ENCODE measurements around the gene FZR1. TPM values are rescaled to one million over a fixed set of nuclear protein-coding genes. Genes with fewer than 3 reads are reported as not detected.
"Not testable (repeated sequence)": the region's sequence is repeated elsewhere in the genome, so short reads cannot be mapped to it uniquely, and the experiment has no call there.

The FZR1 gene
- total RNA-seq, 6 experiments from 2014 or later: 18.7 to 34.1 (median 23.8) TPM

DNA sequence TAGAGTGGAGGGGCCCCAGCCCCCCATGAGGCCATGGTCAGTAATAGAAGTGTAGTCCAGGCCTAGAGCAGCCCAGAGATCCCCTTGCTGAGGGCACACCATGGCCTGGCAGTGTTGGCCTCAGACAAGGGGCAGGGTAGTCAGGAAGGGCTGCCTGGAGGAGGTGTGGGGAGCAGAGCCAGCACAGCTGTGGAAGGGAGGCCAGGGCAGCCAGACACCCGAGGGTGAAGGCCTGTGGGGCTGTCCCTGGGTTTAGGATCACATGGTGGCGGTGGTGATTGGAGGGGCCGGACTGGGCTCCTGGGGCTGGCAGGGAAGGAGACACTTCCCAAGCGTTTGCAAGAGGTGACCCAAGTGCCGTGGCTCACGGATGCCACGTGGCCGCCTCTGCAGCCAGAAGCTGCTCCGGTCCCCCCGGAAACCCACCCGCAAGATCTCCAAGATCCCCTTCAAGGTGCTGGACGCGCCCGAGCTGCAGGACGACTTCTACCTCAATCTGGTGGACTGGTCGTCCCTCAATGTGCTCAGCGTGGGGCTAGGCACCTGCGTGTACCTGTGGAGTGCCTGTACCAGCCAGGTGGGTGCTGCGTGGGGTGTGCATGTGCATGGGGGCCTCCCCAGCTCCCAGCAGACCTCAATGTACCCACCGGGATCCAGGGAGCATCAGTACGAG lies 21.3 kb downstream of the FZR1 start:
- peaks cover 0 to 13% (median 0%) of the 10 kb centered on the region in 4 donors for H3K4me1 ChIP-seq
- intact Hi-C loops (cut with DNase I): no loop called here
- ATAC-seq (no peak), DNase-seq (no peak)
- H3K4me3 ChIP-seq: no peak overlapping the region
- no peak overlapping the region for H3K27ac ChIP-seq
- TF ChIP-seq, protein P1, sequence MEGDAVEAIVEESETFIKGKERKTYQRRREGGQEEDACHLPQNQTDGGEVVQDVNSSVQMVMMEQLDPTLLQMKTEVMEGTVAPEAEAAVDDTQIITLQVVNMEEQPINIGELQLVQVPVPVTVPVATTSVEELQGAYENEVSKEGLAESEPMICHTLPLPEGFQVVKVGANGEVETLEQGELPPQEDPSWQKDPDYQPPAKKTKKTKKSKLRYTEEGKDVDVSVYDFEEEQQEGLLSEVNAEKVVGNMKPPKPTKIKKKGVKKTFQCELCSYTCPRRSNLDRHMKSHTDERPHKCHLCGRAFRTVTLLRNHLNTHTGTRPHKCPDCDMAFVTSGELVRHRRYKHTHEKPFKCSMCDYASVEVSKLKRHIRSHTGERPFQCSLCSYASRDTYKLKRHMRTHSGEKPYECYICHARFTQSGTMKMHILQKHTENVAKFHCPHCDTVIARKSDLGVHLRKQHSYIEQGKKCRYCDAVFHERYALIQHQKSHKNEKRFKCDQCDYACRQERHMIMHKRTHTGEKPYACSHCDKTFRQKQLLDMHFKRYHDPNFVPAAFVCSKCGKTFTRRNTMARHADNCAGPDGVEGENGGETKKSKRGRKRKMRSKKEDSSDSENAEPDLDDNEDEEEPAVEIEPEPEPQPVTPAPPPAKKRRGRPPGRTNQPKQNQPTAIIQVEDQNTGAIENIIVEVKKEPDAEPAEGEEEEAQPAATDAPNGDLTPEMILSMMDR (IDR thresholded peaks at IDR 0.05): no peak
- TF ChIP-seq POLR2A (IDR thresholded peaks at IDR 0.05): no peak
- no peaks in the 10 kb centered on the region for H3K9me3 ChIP-seq
- no CpG with 5 or more reads among the region's 21 CpGs for WGBS (ENCODE audit: insufficient coverage, low coverage, low lambda C conversion rate, missing lambda C conversion rate)
- no peaks in the 10 kb centered on the region for H3K27me3 ChIP-seq
- H3K36me3 ChIP-seq: peaks cover 5 to 49% (median 16%) of the 10 kb centered on the region in 4 donors

DNA sequence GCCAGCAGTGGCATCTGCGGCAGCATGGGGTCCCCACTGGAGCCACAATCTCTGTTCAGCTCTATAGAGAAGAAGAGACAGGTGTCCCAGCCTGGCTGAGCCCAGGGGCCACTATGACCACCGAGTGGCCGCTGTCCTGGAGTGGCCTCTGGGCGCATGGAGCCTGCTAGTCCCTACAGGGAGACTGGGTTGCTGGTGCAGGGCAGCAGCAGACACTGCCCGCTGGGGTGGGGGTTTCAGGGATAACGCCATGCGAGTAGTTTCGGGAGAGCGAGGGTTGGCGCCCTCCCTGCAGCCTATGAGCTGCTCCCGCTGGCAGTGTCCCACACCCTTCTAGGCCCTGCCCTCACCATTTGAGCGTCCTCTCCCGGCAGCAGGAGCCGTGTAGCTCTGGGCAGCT lies 22.0 kb downstream of the FZR1 start:
- ATAC-seq (no peak), DNase-seq (peak in 1 of 3 donors; percentile 22)
- H3K36me3 ChIP-seq: peaks cover 5 to 56% (median 21%) of the 10 kb centered on the region in 4 donors
- WGBS (ENCODE audit: insufficient coverage, low coverage, low lambda C conversion rate, missing lambda C conversion rate): 85% methylated on average over 5 of the region's 14 CpGs
- intact Hi-C loops (cut with DNase I): no loop called here
- H3K27ac ChIP-seq: no peak overlapping the region
- H3K4me1 ChIP-seq: peaks cover 0 to 13% (median 0%) of the 10 kb centered on the region in 4 donors
- H3K9me3 ChIP-seq: no peaks in the 10 kb centered on the region
- H3K4me3 ChIP-seq: no peak overlapping the region
- H3K27me3 ChIP-seq: no peaks in the 10 kb centered on the region
- TF ChIP-seq, protein P1 (IDR thresholded peaks at IDR 0.05): no peak
- TF ChIP-seq POLR2A (IDR thresholded peaks at IDR 0.05): no peak

DNA sequence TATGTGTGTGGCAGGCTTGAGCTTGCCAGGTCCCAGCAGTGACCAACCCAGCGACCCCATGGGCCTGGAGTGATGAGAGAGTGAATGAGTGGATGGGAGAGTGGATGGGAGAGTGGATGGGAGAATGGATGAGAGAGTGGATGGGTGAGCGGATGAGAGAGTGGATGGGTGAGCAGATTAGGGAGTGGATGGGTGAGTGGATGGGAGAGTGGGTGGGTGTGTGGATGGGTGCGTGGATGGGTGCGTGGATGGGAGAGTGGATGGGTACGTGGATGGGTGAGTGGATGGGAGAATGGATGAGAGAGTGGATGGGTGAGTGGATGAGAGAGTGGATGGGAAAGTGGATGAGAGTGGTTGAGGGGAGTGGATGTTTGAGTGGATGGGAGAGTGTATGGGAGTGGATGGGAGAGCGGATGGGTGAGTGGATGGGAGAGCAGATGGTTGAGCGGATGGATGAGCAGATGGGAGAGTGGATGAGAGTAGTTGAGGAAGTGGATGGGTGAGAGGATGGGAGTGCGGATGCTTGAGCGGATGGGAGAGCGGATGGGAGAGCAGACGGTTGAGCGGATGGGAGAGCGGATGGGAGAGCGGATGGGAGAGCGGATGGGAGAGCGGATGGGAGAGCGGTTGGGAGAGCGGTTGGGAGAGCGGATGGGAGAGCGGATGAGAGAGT lies 22.6 kb downstream of the FZR1 start:
- no peak for TF ChIP-seq POLR2A (IDR thresholded peaks at IDR 0.05)
- TF ChIP-seq, protein P1 (IDR thresholded peaks at IDR 0.05): no peak
- 94% methylated on average over 20 of the region's 20 CpGs for WGBS (ENCODE audit: insufficient coverage, low coverage, low lambda C conversion rate, missing lambda C conversion rate)
- H3K4me1 ChIP-seq: peaks cover 0 to 8% (median 0%) of the 10 kb centered on the region in 4 donors
- no peak for ATAC-seq
- H3K36me3 ChIP-seq: peaks cover 5 to 60% (median 21%) of the 10 kb centered on the region in 4 donors
- no peak for DNase-seq
- H3K27me3 ChIP-seq: no peaks in the 10 kb centered on the region
- H3K27ac ChIP-seq: no peak overlapping the region
- H3K9me3 ChIP-seq: no peaks in the 10 kb centered on the region
- H3K4me3 ChIP-seq: no peak overlapping the region
- intact Hi-C loops (cut with DNase I): no loop called here

DNA sequence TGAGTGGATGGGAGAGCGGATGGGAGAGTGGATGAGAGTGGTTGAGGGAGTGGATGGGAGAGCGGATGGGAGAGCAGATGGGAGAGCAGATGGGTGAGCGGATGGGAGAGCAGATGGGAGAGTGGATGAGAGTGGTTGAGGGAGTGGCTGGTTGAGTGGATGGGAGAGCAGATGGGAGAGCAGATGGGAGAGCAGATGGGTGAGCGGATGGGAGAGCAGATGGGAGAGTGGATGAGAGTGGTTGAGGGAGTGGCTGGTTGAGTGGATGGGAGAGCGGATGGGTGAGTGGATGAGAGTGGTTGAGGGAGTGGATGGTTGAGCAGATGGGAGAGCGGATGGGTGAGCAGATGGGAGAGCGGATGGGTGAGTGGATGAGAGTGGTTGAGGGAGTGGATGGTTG lies 23.2 kb downstream of the FZR1 start:
- H3K27me3 ChIP-seq; intact Hi-C loops (cut with DNase I); DNase-seq; ATAC-seq; H3K9me3 ChIP-seq; H3K4me3 ChIP-seq; H3K27ac ChIP-seq; H3K4me1 ChIP-seq: not testable (repeated sequence)
- WGBS (ENCODE audit: insufficient coverage, low coverage, low lambda C conversion rate, missing lambda C conversion rate): 94% methylated on average over 7 of the region's 7 CpGs
- H3K36me3 ChIP-seq: peaks cover 5 to 61% (median 21%) of the 10 kb centered on the region in 4 donors

DNA sequence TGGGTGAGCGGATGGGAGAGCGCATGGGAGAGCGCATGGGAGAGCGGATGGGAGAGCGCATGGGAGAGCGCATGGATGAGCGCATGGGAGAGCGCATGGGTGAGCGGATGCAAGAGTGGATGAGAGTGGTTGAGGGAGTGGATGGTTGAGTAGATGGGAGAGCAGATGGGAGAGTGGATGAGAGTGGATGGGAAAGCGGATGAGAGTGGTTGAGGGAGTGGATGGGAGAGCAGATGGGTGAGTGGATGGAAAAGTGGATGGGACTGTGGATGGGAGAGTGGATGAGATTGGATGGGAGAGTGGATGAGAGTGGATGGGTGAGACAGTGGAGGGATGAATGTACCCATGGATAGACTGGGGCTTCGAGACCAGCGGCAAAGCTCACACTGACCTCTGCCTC lies 24.3 kb downstream of the FZR1 start:
- Histone ChIP-seq H3K4me1 (no peaks in the 10 kb centered on the region), H3K36me3 (peaks cover 5 to 72% (median 21%) of the 10 kb centered on the region in 4 donors), H3K27me3 (no peaks in the 10 kb centered on the region), H3K4me3 (no peak overlapping the region), H3K27ac (no peak overlapping the region), H3K9me3 (no peaks in the 10 kb centered on the region)
- DNase-seq (no peak), ATAC-seq (no peak)
- TF ChIP-seq, protein P1 (IDR thresholded peaks at IDR 0.05): no peak
- intact Hi-C loops (cut with DNase I): no loop called here
- 94% methylated on average over 10 of the region's 12 CpGs for WGBS (ENCODE audit: insufficient coverage, low coverage, low lambda C conversion rate, missing lambda C conversion rate)
